HepG2 (cell line): Measurements from ENCODE around the gene ATRAID. TPM values are rescaled to one million over a fixed set of nuclear protein-coding genes. Genes with fewer than 3 reads are reported as not detected.
A peak's percentile ranks its signal among the peaks of the same experiment; 100 is the strongest.

Source experiments
- AHR ChIP-seq: IDR thresholded peaks from 2 replicates; pipeline ENCODE4 v1.6.1; 2018; ENCODE audit warnings: missing genetic modification reagents, missing compliant biosample characterization
- BRCA1 ChIP-seq: sonication (generic); formaldehyde crosslinking; IDR thresholded peaks from 2 replicates; pipeline ENCODE4 v1.4.0; 2020; ENCODE audit warnings: missing genetic modification reagents
- CBX2 ChIP-seq, 2 experiments: fragments of 200-600 bp in 1 of 2; sonication (generic); formaldehyde crosslinking in 1 of 2; IDR thresholded peaks; 2 replicates each; pipeline versions ENCODE4 v1.7.0 to v1.8.1; 2018 to 2022; ENCODE audit warnings: low read depth in 2 of 2, low read length in 1 of 2, mild to moderate bottlenecking in 1 of 2, missing genetic modification reagents in 1 of 2
- CBX5 ChIP-seq: sonication (generic); formaldehyde crosslinking; IDR thresholded peaks from 2 replicates; pipeline ENCODE4 v1.4.0; 2020; ENCODE audit warnings: missing genetic modification reagents, borderline replicate concordance
- CHD2 ChIP-seq: IDR thresholded peaks from 2 replicates; pipeline ENCODE4 v1.6.1; 2011; ENCODE audit warnings: low read depth, low read length, improper control_type of control experiment
- FOXP1 ChIP-seq, 2 experiments: fragments of 450-650 bp in 1 of 2; IDR thresholded peaks; 2 replicates each; pipeline ENCODE4 v1.6.1; 2017 to 2018; ENCODE audit warnings: antibody characterized with exemption in 1 of 2
- HDAC1 ChIP-seq: sonication (generic); formaldehyde crosslinking; IDR thresholded peaks from 2 replicates; pipeline ENCODE4 v1.5.1; 2020; ENCODE audit warnings: mild to moderate bottlenecking, missing genetic modification reagents
- PTBP1 ChIP-seq: fragments of 200-400 bp; formaldehyde crosslinking; IDR thresholded peaks from 2 replicates; pipeline ENCODE4 v1.6.1; 2018; ENCODE audit warnings: low read length, low read depth; ENCODE audit not compliant: poor library complexity, severe bottlenecking
- SALL2 ChIP-seq: sonication (generic); formaldehyde crosslinking; IDR thresholded peaks from 2 replicates; pipeline ENCODE4 v1.8.1; 2023; ENCODE audit warnings: mild to moderate bottlenecking, missing genetic modification reagents, inconsistent platforms
- SNRNP70 ChIP-seq: fragments of 200-400 bp; formaldehyde crosslinking; IDR thresholded peaks from 2 replicates; pipeline ENCODE4 v1.6.1; 2017; ENCODE audit warnings: mild to moderate bottlenecking, low read depth, low read length, moderate library complexity
- SRSF9 ChIP-seq: fragments of 200-400 bp; formaldehyde crosslinking; IDR thresholded peaks from 2 replicates; pipeline ENCODE4 v1.6.1; 2018; ENCODE audit warnings: borderline replicate concordance, mild to moderate bottlenecking, low read depth, low read length; ENCODE audit not compliant: insufficient read depth, poor library complexity, severe bottlenecking
- TP53 ChIP-seq: sonication (generic); formaldehyde crosslinking; conservative IDR thresholded peaks from 2 replicates; pipeline ENCODE4 v1.4.0; 2020; ENCODE audit warnings: missing genetic modification reagents
- ZNF20 ChIP-seq: sonication (generic); formaldehyde crosslinking; IDR thresholded peaks from 2 replicates; pipeline ENCODE4 v1.4.0; 2020; ENCODE audit warnings: mild to moderate bottlenecking, moderate library complexity, missing genetic modification reagents
- ZNF205 ChIP-seq: IDR thresholded peaks from 2 replicates; pipeline ENCODE4 v1.6.1; 2018; ENCODE audit warnings: missing biosample characterization, missing genetic modification reagents
- ZNF331 ChIP-seq: sonication (generic); formaldehyde crosslinking; IDR thresholded peaks from 2 replicates; pipeline ENCODE4 v1.4.0; 2020; ENCODE audit warnings: missing genetic modification reagents
- ZNF350 ChIP-seq: sonication (generic); formaldehyde crosslinking; IDR thresholded peaks from 2 replicates; pipeline ENCODE4 v1.4.0; 2020; ENCODE audit warnings: mild to moderate bottlenecking, low read depth, missing genetic modification reagents, borderline replicate concordance
- ZNF501 ChIP-seq: sonication (generic); formaldehyde crosslinking; IDR thresholded peaks from 2 replicates; pipeline ENCODE4 v1.5.1; 2020; ENCODE audit warnings: mild to moderate bottlenecking, moderate library complexity, missing genetic modification reagents
- ZNF552 ChIP-seq: sonication (generic); formaldehyde crosslinking; IDR thresholded peaks from 2 replicates; pipeline ENCODE4 v1.9.0; 2022; ENCODE audit warnings: missing genetic modification reagents, mild to moderate bottlenecking, borderline replicate concordance
- ZNF761 ChIP-seq: sonication (generic); formaldehyde crosslinking; conservative IDR thresholded peaks from 2 replicates; pipeline ENCODE4 v1.4.0; 2020; ENCODE audit warnings: mild to moderate bottlenecking, missing genetic modification reagents
- ZSCAN25 ChIP-seq: sonication (generic); formaldehyde crosslinking; IDR thresholded peaks from 2 replicates; pipeline ENCODE4 v1.8.0; 2022; ENCODE audit warnings: mild to moderate bottlenecking, missing genetic modification reagents
- polyA plus RNA-seq, 8 experiments: library from polyadenylated mRNA; depleted of rRNA in 3 of 8; stranded (reverse) in 7 of 8; unstranded in 1 of 8; fragments of >200 nt; fragmentation: Illumina TruSeq in 4 of 8; extraction: Trizol in 4 of 8; gene quantifications; 2 replicates each; pipeline versions ENCODE4 v1.2.1 to v1.2.3, GENCODE V29; 2011 to 2016; ENCODE audit warnings: low read depth in 4 of 8, missing spikeins in 1 of 8, mixed read lengths in 1 of 8; ENCODE audit not compliant: insufficient read depth in 1 of 8
- total RNA-seq, 5 experiments: library from RNA; depleted of rRNA; stranded (reverse); fragments of >200 nt; fragmentation: Illumina TruSeq; extraction: Trizol; gene quantifications; 2 replicates each; pipeline ENCODE4 v1.2.3, GENCODE V29; 2016; ENCODE audit warnings: low read depth in 1 of 5
- TF ChIP-seq, protein P1 (sequence below): sonication (generic); formaldehyde crosslinking; IDR thresholded peaks from 2 replicates; pipeline ENCODE4 v1.4.0; 2020; ENCODE audit warnings: missing genetic modification reagents
- TF ChIP-seq, protein P2 (sequence below): sonication (generic); formaldehyde crosslinking; IDR thresholded peaks from 2 replicates; pipeline ENCODE4 v1.8.0; 2022; ENCODE audit warnings: mild to moderate bottlenecking, missing genetic modification reagents, borderline replicate concordance

Gene ATRAID
- total and polyA plus RNA-seq, 2 of the 13 experiments (the other 11 are each of a cell fraction or from before 2014, with no cell fraction given) = 207 to 382 TPM

DNA sequence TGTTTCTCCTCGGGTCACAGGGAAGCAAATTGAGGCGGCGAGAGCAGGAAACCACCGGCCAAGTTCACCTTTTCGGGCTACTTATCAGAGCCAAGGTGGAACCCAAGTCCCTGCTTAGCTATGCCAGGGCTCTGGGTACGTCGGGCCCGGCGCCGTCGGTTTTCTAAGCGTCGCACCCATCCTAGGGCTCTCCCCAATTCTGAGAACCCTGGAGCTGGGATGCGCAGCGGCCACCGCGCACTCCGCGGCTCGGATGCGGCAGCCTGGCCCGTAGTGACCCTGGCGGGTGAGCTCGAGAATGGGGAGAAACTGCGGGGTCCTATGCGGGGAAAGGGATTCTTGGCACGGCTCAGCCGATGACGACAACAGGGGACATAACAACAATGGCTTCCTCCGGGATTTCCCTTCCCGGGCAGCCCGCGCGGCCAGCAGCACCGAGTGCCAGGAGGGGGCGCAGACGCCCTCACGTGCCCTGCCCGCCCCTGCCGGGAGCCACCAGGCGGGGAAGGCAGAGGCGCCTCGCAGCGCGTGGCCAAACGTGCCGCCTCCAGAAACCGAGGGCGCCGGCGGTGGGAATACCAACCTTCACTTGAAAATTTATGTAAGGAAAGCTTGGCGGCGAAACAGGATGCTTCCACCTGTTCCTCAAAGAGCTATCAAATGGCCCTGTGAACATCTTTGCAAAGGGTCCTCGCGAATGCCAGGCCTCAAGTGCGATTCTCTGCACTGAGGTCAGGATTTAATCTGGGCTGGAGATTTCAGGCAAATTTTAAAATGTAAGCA is 53.1 kb downstream of the ATRAID start (continued):
- TF ChIP-seq CBX5 (CRISPR knock-in tag) (peak; percentile 86; the same call in 1 of the 2 replicates), ZNF350 (CRISPR knock-in tag) (peak; percentile 62; the same call in 1 of the 2 replicates), SALL2 (0 out of 2 replicates have a peak, but pooled peaks have one; percentile 47), ZNF552 (peak; percentile 57; the same call in 1 of the 2 replicates), CHD2 (no peak), TP53 (no peak), ZNF501 (CRISPR knock-in tag) (peak; percentile 31; the same call in 1 of the 2 replicates), ZNF331 (CRISPR knock-in tag) (peak; percentile 90), FOXP1 (IDR thresholded peaks at IDR 0.05) (no peak), FOXP1 (CRISPR knock-in tag; IDR thresholded peaks at IDR 0.05) (peak; percentile 43; the same call in 1 of the 2 replicates), SRSF9 (no peak), ZNF205 (CRISPR knock-in tag) (peak; percentile 79), AHR (CRISPR knock-in tag) (0 out of 2 replicates have a peak, but pooled peaks have one; percentile 63), HDAC1 (CRISPR knock-in tag) (peak; percentile 54), ZNF20 (no peak), SNRNP70 (no peak), BRCA1 (no peak), ZNF761 (CRISPR knock-in tag) (0 out of 2 replicates have a peak, but pooled peaks have one; percentile 30), ZSCAN25 (CRISPR knock-in tag) (peak; percentile 64; the same call in 1 of the 2 replicates), PTBP1 (peak; percentile 85), CBX2 (IDR thresholded peaks at IDR 0.05; ENCODE audit: low read depth, low read length) (no peak), CBX2 (CRISPR knock-in tag; IDR thresholded peaks at IDR 0.05; ENCODE audit: low read depth) (peak; percentile 95; the same call in 1 of the 2 replicates)
- TF ChIP-seq, protein P1, sequence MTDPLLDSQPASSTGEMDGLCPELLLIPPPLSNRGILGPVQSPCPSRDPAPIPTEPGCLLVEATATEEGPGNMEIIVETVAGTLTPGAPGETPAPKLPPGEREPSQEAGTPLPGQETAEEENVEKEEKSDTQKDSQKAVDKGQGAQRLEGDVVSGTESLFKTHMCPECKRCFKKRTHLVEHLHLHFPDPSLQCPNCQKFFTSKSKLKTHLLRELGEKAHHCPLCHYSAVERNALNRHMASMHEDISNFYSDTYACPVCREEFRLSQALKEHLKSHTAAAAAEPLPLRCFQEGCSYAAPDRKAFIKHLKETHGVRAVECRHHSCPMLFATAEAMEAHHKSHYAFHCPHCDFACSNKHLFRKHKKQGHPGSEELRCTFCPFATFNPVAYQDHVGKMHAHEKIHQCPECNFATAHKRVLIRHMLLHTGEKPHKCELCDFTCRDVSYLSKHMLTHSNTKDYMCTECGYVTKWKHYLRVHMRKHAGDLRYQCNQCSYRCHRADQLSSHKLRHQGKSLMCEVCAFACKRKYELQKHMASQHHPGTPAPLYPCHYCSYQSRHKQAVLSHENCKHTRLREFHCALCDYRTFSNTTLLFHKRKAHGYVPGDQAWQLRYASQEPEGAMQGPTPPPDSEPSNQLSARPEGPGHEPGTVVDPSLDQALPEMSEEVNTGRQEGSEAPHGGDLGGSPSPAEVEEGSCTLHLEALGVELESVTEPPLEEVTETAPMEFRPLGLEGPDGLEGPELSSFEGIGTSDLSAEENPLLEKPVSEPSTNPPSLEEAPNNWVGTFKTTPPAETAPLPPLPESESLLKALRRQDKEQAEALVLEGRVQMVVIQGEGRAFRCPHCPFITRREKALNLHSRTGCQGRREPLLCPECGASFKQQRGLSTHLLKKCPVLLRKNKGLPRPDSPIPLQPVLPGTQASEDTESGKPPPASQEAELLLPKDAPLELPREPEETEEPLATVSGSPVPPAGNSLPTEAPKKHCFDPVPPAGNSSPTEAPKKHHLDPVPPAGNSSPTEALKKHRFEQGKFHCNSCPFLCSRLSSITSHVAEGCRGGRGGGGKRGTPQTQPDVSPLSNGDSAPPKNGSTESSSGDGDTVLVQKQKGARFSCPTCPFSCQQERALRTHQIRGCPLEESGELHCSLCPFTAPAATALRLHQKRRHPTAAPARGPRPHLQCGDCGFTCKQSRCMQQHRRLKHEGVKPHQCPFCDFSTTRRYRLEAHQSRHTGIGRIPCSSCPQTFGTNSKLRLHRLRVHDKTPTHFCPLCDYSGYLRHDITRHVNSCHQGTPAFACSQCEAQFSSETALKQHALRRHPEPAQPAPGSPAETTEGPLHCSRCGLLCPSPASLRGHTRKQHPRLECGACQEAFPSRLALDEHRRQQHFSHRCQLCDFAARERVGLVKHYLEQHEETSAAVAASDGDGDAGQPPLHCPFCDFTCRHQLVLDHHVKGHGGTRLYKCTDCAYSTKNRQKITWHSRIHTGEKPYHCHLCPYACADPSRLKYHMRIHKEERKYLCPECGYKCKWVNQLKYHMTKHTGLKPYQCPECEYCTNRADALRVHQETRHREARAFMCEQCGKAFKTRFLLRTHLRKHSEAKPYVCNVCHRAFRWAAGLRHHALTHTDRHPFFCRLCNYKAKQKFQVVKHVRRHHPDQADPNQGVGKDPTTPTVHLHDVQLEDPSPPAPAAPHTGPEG = 0 out of 2 replicates have a peak, but pooled peaks have one; percentile 54
- TF ChIP-seq, protein P2, sequence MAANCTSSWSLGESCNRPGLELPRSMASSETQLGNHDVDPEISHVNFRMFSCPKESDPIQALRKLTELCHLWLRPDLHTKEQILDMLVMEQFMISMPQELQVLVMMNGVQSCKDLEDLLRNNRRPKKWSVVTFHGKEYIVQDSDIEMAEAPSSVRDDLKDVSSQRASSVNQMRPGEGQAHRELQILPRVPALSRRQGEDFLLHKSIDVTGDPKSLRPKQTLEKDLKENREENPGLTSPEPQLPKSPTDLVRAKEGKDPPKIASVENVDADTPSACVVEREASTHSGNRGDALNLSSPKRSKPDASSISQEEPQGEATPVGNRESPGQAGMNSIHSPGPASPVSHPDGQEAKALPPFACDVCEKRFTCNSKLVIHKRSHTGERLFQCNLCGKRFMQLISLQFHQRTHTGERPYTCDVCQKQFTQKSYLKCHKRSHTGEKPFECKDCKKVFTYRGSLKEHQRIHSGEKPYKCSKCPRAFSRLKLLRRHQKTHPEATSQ (CRISPR knock-in tag) = no peak
